Measurements from ENCODE around the gene NEGR1. TPM values are rescaled to one million over a fixed set of nuclear protein-coding genes. Genes with fewer than 3 reads are reported as not detected.

The NEGR1 gene
- total and polyA plus RNA-seq, 7 experiments from 2014 or later, result 0.08 to 1.2 TPM; not detected in 5

DNA sequence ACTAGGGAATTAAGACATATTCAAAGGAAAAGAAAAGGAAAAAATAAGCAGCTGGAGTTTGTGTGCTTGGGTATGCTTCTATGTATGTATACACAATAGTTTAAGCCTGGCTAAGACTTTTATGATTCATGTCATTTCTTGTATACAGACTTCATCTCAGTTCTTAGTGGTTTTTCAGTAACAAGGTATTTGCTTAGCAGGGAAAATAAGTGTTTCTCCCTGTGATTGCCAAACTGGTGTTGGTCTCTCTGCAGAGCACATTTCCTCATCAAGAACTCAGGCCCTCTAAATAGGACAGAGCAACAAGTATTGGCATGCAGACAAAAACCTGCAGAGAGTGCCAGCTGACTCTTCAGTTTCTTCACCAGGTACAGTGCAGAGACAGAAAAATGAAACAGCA is 717.1 kb downstream of the NEGR1 start:
- H3K36me3 ChIP-seq (ENCODE audit: control insufficient read depth in 2 of 3, insufficient read depth in 3 of 3, low read length in 3 of 3), result no peaks in the 10 kb centered on the region
- no peak overlapping the region for H3K4me3 ChIP-seq (ENCODE audit: low read length)
- no peak overlapping the region for H3K4me3 Mint-ChIP-seq
- POLR2A ChIA-PET, result no interaction called here
- H3K9me3 Mint-ChIP-seq, result peaks cover 0 to 10% (median 0%) of the 10 kb centered on the region in 11 donors
- H3K27ac ChIP-seq (ENCODE audit: low read depth, low read length), result no peak overlapping the region
- H3K36me3 Mint-ChIP-seq, result no peaks in the 10 kb centered on the region
- no peaks in the 10 kb centered on the region for H3K9me3 ChIP-seq (ENCODE audit: control insufficient read depth in 2 of 3, low read length in 3 of 3)
- DNase-seq (no peak), ATAC-seq (no peak)
- H3K4me1 Mint-ChIP-seq, result no peaks in the 10 kb centered on the region
- H3K27ac Mint-ChIP-seq, result no peak overlapping the region
- no peaks in the 10 kb centered on the region for H3K27me3 ChIP-seq (ENCODE audit: control insufficient read depth in 2 of 2, insufficient read depth in 2 of 2, low read length in 2 of 2)
- CTCF ChIA-PET, result no interaction called here
- H3K27me3 Mint-ChIP-seq, result no peaks in the 10 kb centered on the region
- intact Hi-C loops (cut with micrococcal nuclease), result no loop called here
- no peaks in the 10 kb centered on the region for H3K4me1 ChIP-seq (ENCODE audit: control insufficient read depth in 2 of 2, insufficient read depth in 2 of 2, low read length in 2 of 2)

DNA sequence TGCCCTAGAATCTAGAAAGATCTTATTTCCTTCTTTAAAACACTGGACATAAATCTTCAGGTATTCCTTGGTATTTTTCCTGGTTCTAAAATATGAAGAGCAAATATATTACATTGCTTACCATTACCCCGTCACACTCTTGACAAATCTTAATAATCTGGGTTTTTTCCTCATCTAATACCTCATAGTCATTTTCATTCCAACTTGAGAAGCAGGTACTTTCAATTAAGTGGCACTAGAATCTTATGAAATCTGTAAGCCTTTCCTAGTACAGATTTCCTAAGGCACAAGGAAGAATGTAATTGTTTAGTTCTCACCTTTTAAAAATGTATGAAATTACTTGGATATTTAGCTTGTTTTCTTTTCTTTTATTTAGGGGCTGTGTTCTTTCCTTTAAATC is 720.0 kb downstream of the NEGR1 start:
- Histone ChIP-seq H3K36me3 (ENCODE audit: control insufficient read depth in 2 of 3, insufficient read depth in 3 of 3, low read length in 3 of 3) (no peaks in the 10 kb centered on the region), H3K27ac (ENCODE audit: low read depth, low read length) (no peak overlapping the region), H3K4me3 (ENCODE audit: low read length) (no peak overlapping the region), H3K4me1 (ENCODE audit: control insufficient read depth in 2 of 2, insufficient read depth in 2 of 2, low read length in 2 of 2) (no peaks in the 10 kb centered on the region), H3K9me3 (ENCODE audit: control insufficient read depth in 2 of 3, low read length in 3 of 3) (no peaks in the 10 kb centered on the region), H3K27me3 (ENCODE audit: control insufficient read depth in 2 of 2, insufficient read depth in 2 of 2, low read length in 2 of 2) (no peaks in the 10 kb centered on the region)
- DNase-seq (no peak), ATAC-seq (no peak)
- intact Hi-C loops (cut with micrococcal nuclease), result no loop called here
- Mint-ChIP-seq H3K4me1 (no peaks in the 10 kb centered on the region), H3K9me3 (peaks cover 0 to 14% (median 0%) of the 10 kb centered on the region in 11 donors), H3K36me3 (no peaks in the 10 kb centered on the region), H3K27ac (no peak overlapping the region), H3K4me3 (no peak overlapping the region), H3K27me3 (no peaks in the 10 kb centered on the region)
- ChIA-PET POLR2A (no interaction called here), CTCF (no interaction called here)

DNA sequence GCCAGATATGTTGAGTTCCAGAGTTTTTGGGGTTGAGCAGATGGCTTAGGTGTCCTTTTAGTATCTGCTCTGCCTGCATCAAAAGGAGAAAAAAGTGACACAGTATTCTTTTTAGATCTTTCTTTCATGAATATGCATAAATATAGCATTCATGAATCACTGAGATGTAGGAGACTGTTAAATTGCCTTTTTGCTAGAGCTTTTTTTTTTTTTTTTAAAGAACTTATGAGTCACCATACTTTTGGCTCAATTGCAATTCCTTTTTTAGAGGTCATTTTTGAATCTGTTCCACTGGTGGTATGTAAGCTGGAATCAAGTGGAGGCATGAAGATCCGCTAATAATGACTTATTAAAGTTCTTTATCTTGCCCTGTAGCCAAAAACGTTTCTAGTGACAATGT is 720.6 kb downstream of the NEGR1 start:
- Mint-ChIP-seq H3K27me3 (no peaks in the 10 kb centered on the region), H3K36me3 (no peaks in the 10 kb centered on the region), H3K4me1 (no peaks in the 10 kb centered on the region), H3K9me3 (peaks cover 0 to 14% (median 0%) of the 10 kb centered on the region in 11 donors), H3K4me3 (no peak overlapping the region), H3K27ac (no peak overlapping the region)
- DNase-seq, result no peak
- H3K27ac ChIP-seq (ENCODE audit: low read depth, low read length), result no peak overlapping the region
- no peaks in the 10 kb centered on the region for H3K27me3 ChIP-seq (ENCODE audit: control insufficient read depth in 2 of 2, insufficient read depth in 2 of 2, low read length in 2 of 2)
- no peak for ATAC-seq
- intact Hi-C loops (cut with micrococcal nuclease), result no loop called here
- CTCF ChIA-PET, result no interaction called here
- no peaks in the 10 kb centered on the region for H3K36me3 ChIP-seq (ENCODE audit: control insufficient read depth in 2 of 3, insufficient read depth in 3 of 3, low read length in 3 of 3)
- POLR2A ChIA-PET, result no interaction called here
- H3K9me3 ChIP-seq (ENCODE audit: control insufficient read depth in 2 of 3, low read length in 3 of 3), result no peaks in the 10 kb centered on the region
- H3K4me1 ChIP-seq (ENCODE audit: control insufficient read depth in 2 of 2, insufficient read depth in 2 of 2, low read length in 2 of 2), result no peaks in the 10 kb centered on the region
- no peak overlapping the region for H3K4me3 ChIP-seq (ENCODE audit: low read length)

DNA sequence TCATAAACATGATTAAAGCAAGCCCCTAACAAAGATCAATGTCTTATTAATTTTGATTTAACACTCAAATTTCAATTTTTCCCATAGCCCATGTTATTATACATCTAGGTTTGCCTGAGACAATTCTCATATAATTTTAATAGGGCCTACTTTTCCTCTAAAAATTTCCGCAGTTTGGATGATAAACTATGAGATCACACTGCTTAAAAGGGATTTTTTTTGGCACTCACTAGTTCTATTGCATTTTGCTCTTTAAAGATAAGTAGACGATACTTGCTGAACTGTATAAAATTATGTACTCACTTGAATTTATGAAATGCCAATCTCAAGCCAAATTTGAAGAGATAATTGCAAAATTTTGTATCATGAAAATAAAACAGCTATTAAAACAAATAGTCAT is 721.1 kb downstream of the NEGR1 start:
- Histone ChIP-seq H3K27me3 (ENCODE audit: control insufficient read depth in 2 of 2, insufficient read depth in 2 of 2, low read length in 2 of 2) (no peaks in the 10 kb centered on the region), H3K27ac (ENCODE audit: low read depth, low read length) (no peak overlapping the region), H3K36me3 (ENCODE audit: control insufficient read depth in 2 of 3, insufficient read depth in 3 of 3, low read length in 3 of 3) (no peaks in the 10 kb centered on the region), H3K4me3 (ENCODE audit: low read length) (no peak overlapping the region), H3K9me3 (ENCODE audit: control insufficient read depth in 2 of 3, low read length in 3 of 3) (no peaks in the 10 kb centered on the region), H3K4me1 (ENCODE audit: control insufficient read depth in 2 of 2, insufficient read depth in 2 of 2, low read length in 2 of 2) (no peaks in the 10 kb centered on the region)
- H3K27ac Mint-ChIP-seq, result no peak overlapping the region
- ChIA-PET POLR2A (no interaction called here), CTCF (no interaction called here)
- no peaks in the 10 kb centered on the region for H3K27me3 Mint-ChIP-seq
- H3K4me1 Mint-ChIP-seq, result no peaks in the 10 kb centered on the region
- no peak overlapping the region for H3K4me3 Mint-ChIP-seq
- no peak for DNase-seq
- H3K36me3 Mint-ChIP-seq, result no peaks in the 10 kb centered on the region
- ATAC-seq, result no peak
- peaks cover 0 to 14% (median 0%) of the 10 kb centered on the region in 11 donors for H3K9me3 Mint-ChIP-seq
- intact Hi-C loops (cut with micrococcal nuclease), result no loop called here

DNA sequence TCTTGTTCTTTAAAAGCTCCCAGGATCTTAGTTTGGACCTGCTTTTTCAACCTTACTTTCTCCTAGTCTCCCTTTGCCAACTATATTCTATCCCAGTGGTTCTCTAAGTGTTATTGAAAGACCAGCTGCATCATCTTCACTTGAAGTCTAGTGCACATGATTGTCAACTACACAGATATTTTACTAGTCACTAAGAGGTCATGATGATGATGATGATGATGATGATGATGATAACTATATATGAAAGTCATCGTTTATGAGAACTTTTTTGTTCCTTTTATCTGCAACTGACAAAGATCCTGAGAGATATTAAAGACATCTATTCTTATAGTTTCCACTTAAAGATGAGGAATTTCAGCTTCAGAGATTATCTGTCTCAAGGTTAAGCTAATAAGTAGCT is 722.5 kb downstream of the NEGR1 start:
- ChIA-PET POLR2A (no interaction called here), CTCF (no interaction called here)
- no peaks in the 10 kb centered on the region for H3K9me3 ChIP-seq (ENCODE audit: control insufficient read depth in 2 of 3, low read length in 3 of 3)
- no peak overlapping the region for H3K4me3 ChIP-seq (ENCODE audit: low read length)
- intact Hi-C loops (cut with micrococcal nuclease), result no loop called here
- no peak overlapping the region for H3K4me3 Mint-ChIP-seq
- H3K36me3 ChIP-seq (ENCODE audit: control insufficient read depth in 2 of 3, insufficient read depth in 3 of 3, low read length in 3 of 3), result no peaks in the 10 kb centered on the region
- H3K27ac Mint-ChIP-seq, result no peak overlapping the region
- ATAC-seq, result no peak
- H3K4me1 ChIP-seq (ENCODE audit: control insufficient read depth in 2 of 2, insufficient read depth in 2 of 2, low read length in 2 of 2), result no peaks in the 10 kb centered on the region
- no peak for DNase-seq
- no peaks in the 10 kb centered on the region for H3K36me3 Mint-ChIP-seq
- H3K27me3 Mint-ChIP-seq, result no peaks in the 10 kb centered on the region
- H3K9me3 Mint-ChIP-seq, result peaks cover 0 to 14% (median 0%) of the 10 kb centered on the region in 11 donors
- no peaks in the 10 kb centered on the region for H3K27me3 ChIP-seq (ENCODE audit: control insufficient read depth in 2 of 2, insufficient read depth in 2 of 2, low read length in 2 of 2)
- no peaks in the 10 kb centered on the region for H3K4me1 Mint-ChIP-seq
- no peak overlapping the region for H3K27ac ChIP-seq (ENCODE audit: low read depth, low read length)

DNA sequence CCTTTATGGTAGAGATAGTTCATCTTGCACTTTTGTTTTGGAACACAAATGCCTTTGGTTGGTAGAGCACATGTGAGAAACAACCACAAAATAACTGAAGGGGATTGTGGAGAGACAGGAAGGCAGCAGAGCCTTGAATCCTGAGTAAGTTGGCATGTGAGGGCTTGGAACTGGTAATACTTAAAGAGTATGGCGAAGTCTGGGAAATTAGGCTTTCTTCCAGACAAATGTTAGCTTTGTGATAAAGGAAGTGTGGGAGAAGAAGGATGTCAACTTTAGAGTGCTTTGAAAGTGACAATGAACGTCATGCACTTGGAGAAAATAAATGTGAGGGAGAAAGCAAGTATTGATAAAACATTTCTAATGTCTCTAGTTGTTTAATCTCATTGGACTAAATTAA is 725.2 kb downstream of the NEGR1 start:
- DNase-seq (no peak), ATAC-seq (no peak)
- no peak overlapping the region for H3K27ac Mint-ChIP-seq
- intact Hi-C loops (cut with micrococcal nuclease), result no loop called here
- H3K4me1 Mint-ChIP-seq, result no peaks in the 10 kb centered on the region
- no peaks in the 10 kb centered on the region for H3K4me1 ChIP-seq (ENCODE audit: control insufficient read depth in 2 of 2, insufficient read depth in 2 of 2, low read length in 2 of 2)
- ChIA-PET CTCF (no interaction called here), POLR2A (no interaction called here)
- H3K27me3 ChIP-seq (ENCODE audit: control insufficient read depth in 2 of 2, insufficient read depth in 2 of 2, low read length in 2 of 2), result no peaks in the 10 kb centered on the region
- H3K27ac ChIP-seq (ENCODE audit: low read depth, low read length), result no peak overlapping the region
- no peaks in the 10 kb centered on the region for H3K36me3 ChIP-seq (ENCODE audit: control insufficient read depth in 2 of 3, insufficient read depth in 3 of 3, low read length in 3 of 3)
- no peak overlapping the region for H3K4me3 ChIP-seq (ENCODE audit: low read length)
- no peaks in the 10 kb centered on the region for H3K36me3 Mint-ChIP-seq
- H3K9me3 Mint-ChIP-seq, result peaks cover 0 to 4% (median 0%) of the 10 kb centered on the region in 11 donors
- H3K9me3 ChIP-seq (ENCODE audit: control insufficient read depth in 2 of 3, low read length in 3 of 3), result no peaks in the 10 kb centered on the region
- H3K4me3 Mint-ChIP-seq, result no peak overlapping the region
- H3K27me3 Mint-ChIP-seq, result no peaks in the 10 kb centered on the region

DNA sequence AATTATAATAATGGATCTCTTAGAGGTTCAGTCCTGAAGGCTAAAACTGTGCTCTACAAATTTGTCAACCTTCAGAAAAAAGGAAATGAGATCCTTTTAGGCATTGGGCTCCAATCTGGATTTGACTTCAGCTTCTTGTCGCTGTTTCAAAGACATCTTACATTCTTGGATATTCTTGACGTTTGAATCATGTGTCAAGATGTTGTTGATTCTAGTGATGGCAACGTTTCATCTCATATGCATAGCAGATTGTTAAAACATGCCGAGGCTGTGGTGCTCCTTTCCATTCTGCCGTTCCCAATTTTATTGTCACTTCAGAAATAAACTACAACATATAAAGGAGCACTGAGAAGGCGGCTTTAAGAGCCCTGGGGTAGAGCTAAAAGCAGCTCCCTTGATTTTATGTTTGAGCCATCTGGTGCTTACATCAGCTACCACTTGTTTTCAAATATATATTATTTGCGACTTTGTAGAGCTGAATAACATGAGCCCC is 733.9 kb downstream of the NEGR1 start:
- DNase-seq (no peak), ATAC-seq (no peak)
- H3K36me3 ChIP-seq (ENCODE audit: control insufficient read depth in 2 of 3, insufficient read depth in 3 of 3, low read length in 3 of 3), result no peaks in the 10 kb centered on the region
- H3K4me3 Mint-ChIP-seq, result no peak overlapping the region
- no peak overlapping the region for H3K4me3 ChIP-seq (ENCODE audit: low read length)
- ChIA-PET POLR2A (no interaction called here), CTCF (no interaction called here)
- H3K9me3 Mint-ChIP-seq, result peaks cover 0 to 3% (median 0%) of the 10 kb centered on the region in 11 donors
- no peaks in the 10 kb centered on the region for H3K9me3 ChIP-seq (ENCODE audit: control insufficient read depth in 2 of 3, low read length in 3 of 3)
- no peaks in the 10 kb centered on the region for H3K4me1 Mint-ChIP-seq
- intact Hi-C loops (cut with micrococcal nuclease), result no loop called here
- H3K4me1 ChIP-seq (ENCODE audit: control insufficient read depth in 2 of 2, insufficient read depth in 2 of 2, low read length in 2 of 2), result no peaks in the 10 kb centered on the region
- no peak overlapping the region for H3K27ac Mint-ChIP-seq
- H3K27me3 Mint-ChIP-seq, result no peaks in the 10 kb centered on the region
- no peak overlapping the region for H3K27ac ChIP-seq (ENCODE audit: low read depth, low read length)
- H3K36me3 Mint-ChIP-seq, result no peaks in the 10 kb centered on the region
- H3K27me3 ChIP-seq (ENCODE audit: control insufficient read depth in 2 of 2, insufficient read depth in 2 of 2, low read length in 2 of 2), result no peaks in the 10 kb centered on the region

Measured in naive thymus-derived CD4-positive, alpha-beta T cell (primary cell).